Spleen (tissue), 11 donors: Measurements from ENCODE around the gene SH3RF3. TPM values are rescaled to one million over a fixed set of nuclear protein-coding genes. Genes with fewer than 3 reads are reported as not detected.
"Not testable (repeated sequence)": the region's sequence is repeated elsewhere in the genome, so short reads cannot be mapped to it uniquely, and the experiment has no call there.

Experiments
- DNase-seq: peaks from one replicate; pipeline ENCODE4 v3.0.0-alpha.2; 2020
- H3K27ac ChIP-seq, 8 donors: fragments of 200-600 bp; sonication (generic) in 7 of 8; 1 replicate in 4 of 8; 2 replicates in 4 of 8; pipeline versions ENCODE4 v1.5.0 to v1.8.0; 2016 to 2021; ENCODE audit warnings: inconsistent platforms in 4 of 8, mild to moderate bottlenecking in 4 of 8, moderate library complexity in 1 of 8
- H3K27me3 ChIP-seq, 7 donors: fragments of 200-600 bp; sonication (generic) in 6 of 7; replicated peaks in 1 of 7; 1 replicate in 4 of 7; 2 replicates in 3 of 7; pipeline versions ENCODE4 v1.5.0 to v1.8.0; 2016 to 2021; ENCODE audit warnings: inconsistent platforms in 3 of 7, mild to moderate bottlenecking in 1 of 7
- H3K36me3 ChIP-seq, 6 donors: fragments of 200-600 bp; sonication (generic) in 5 of 6; 1 replicate in 4 of 6; 2 replicates in 2 of 6; pipeline versions ENCODE4 v1.5.0 to v1.8.0; 2016 to 2021; ENCODE audit warnings: inconsistent platforms in 2 of 6
- H3K4me1 ChIP-seq, 6 donors: fragments of 200-600 bp; sonication (generic) in 5 of 6; 1 replicate in 3 of 6; 2 replicates in 3 of 6; pipeline versions ENCODE4 v1.5.0 to v1.8.0; 2016 to 2021; ENCODE audit warnings: inconsistent platforms in 3 of 6
- H3K4me3 ChIP-seq, 8 donors: fragments of 200-600 bp; sonication (generic) in 7 of 8; 1 replicate in 4 of 8; 2 replicates in 4 of 8; pipeline versions ENCODE4 v1.5.0 to v1.8.0; 2016 to 2021; ENCODE audit warnings: inconsistent platforms in 4 of 8, mild to moderate bottlenecking in 4 of 8, moderate library complexity in 2 of 8
- H3K9me3 ChIP-seq, 8 donors: fragments of 200-600 bp; sonication (generic) in 7 of 8; 1 replicate in 4 of 8; 2 replicates in 4 of 8; pipeline versions ENCODE4 v1.5.0 to v1.8.0; 2016 to 2021; ENCODE audit warnings: inconsistent platforms in 4 of 8
- POLR2A ChIP-seq, 3 donors: fragments of 450-650 bp; IDR thresholded peaks; one replicate each; pipeline ENCODE4 v1.5.1; 2017; ENCODE audit warnings: antibody characterized with exemption in 3 of 3, mild to moderate bottlenecking in 1 of 3
- POLR2AphosphoS5 ChIP-seq, 3 donors: sonication (generic); formaldehyde crosslinking; IDR thresholded peaks; one replicate each; pipeline ENCODE4 v1.5.1; 2017; ENCODE audit warnings: antibody characterized with exemption in 3 of 3
- WGBS, 5 donors: extraction: QIAGEN DNeasy Blood & Tissue Kit in 3 of 5; methylation state at CpG; one replicate each; pipeline versions ENCODE4 v1.1.5 to v1.1.7; 2013 to 2018; 5-methylcytosine and 5-hydroxymethylcytosine counted together
- intact Hi-C: fragments of 100-400 bp; cut with DNase I; formaldehyde crosslinking; loops from one replicate; pipeline ENCODE4 v1.15.0; 2023; ENCODE audit warnings: low total_unique reads
- polyA plus RNA-seq, 3 donors: library from polyadenylated mRNA; stranded (reverse); fragments of 200-250 nt; gene quantifications; one replicate each; pipeline ENCODE4 v1.2.1, GENCODE V29; 2013
- total RNA-seq, 7 donors: library from RNA; depleted of rRNA in 3 of 7; stranded (reverse); fragments of >200 nt in 3 of 7; fragmentation: NEBNext Ultra II Directional in 4 of 7; extraction: Animal tissue kit (Norgen Biotek cat#: 25700) in 4 of 7; gene quantifications; one replicate each; pipeline versions ENCODE4 v1.1.0 to v1.2.1, GENCODE V29; 2016 to 2021
- TF ChIP-seq, protein P1 (sequence below), 11 experiments: fragments of 200-600 bp in 7 of 11; fragments of 450-650 bp in 4 of 11; sonication (generic) in 4 of 11; IDR thresholded peaks in 8 of 11; conservative IDR thresholded peaks in 3 of 11; 1 replicate in 7 of 11; 2 replicates in 4 of 11; pipeline versions ENCODE4 v1.4.0 to v1.8.0; 2016 to 2021; ENCODE audit warnings: antibody characterized with exemption in 11 of 11, inconsistent platforms in 4 of 11, mild to moderate bottlenecking in 1 of 11
- donor health status: healthy with polysubstance abuse.
- donor health status: DM: no; HTN: no; CAD: no; lungs with moderate emphysema.
- donor health status: DM: no; HTN: no; CAD: no.
- donor health status: Bipolar disorder and iron deficiency.
- donor health status: healthy.
- donor health status: DM: no; HTN: no; CAD: no.
- donor health status: DM: yes; HTN: yes; CAD: no.

SH3RF3 gene
- total and polyA plus RNA-seq, 10 donors = 1.3 to 7.6 (median 4.7) TPM

DNA sequence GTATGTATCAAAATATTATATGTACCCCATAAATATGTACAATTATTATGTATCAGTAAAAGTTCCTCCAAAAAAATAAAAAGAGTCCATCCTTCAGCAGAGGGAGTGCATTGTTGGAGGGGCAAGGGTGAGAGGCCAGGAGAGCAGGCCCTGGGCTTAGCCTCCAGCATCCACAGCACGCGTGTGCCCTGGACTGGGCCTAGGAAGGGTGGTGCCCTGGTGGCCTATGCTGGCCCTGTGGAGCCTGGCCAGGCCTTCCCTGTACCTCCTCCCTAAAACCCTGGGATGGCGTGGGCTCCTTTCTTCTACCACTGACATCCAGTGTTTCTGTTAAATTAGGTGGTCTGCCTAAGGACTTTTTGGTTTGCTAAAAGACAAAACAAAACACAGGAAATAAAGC lies 93.4 kb downstream of the SH3RF3 start:
- H3K9me3 ChIP-seq = no peaks in the 10 kb centered on the region
- H3K27me3 ChIP-seq = peaks cover 0 to 14% (median 0%) of the 10 kb centered on the region in 7 donors
- intact Hi-C loops = no loop called here
- peaks cover 0 to 42% (median 20%) of the 10 kb centered on the region in 6 donors for H3K4me1 ChIP-seq
- H3K27ac ChIP-seq = no peak overlapping the region
- no peak overlapping the region for H3K4me3 ChIP-seq
- TF ChIP-seq, protein P1, sequence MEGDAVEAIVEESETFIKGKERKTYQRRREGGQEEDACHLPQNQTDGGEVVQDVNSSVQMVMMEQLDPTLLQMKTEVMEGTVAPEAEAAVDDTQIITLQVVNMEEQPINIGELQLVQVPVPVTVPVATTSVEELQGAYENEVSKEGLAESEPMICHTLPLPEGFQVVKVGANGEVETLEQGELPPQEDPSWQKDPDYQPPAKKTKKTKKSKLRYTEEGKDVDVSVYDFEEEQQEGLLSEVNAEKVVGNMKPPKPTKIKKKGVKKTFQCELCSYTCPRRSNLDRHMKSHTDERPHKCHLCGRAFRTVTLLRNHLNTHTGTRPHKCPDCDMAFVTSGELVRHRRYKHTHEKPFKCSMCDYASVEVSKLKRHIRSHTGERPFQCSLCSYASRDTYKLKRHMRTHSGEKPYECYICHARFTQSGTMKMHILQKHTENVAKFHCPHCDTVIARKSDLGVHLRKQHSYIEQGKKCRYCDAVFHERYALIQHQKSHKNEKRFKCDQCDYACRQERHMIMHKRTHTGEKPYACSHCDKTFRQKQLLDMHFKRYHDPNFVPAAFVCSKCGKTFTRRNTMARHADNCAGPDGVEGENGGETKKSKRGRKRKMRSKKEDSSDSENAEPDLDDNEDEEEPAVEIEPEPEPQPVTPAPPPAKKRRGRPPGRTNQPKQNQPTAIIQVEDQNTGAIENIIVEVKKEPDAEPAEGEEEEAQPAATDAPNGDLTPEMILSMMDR (IDR thresholded peaks at IDR 0.05 in 8 of 11, conservative IDR thresholded peaks at IDR 0.05 in 3 of 11) = no peak
- no peak for TF ChIP-seq POLR2AphosphoS5 (IDR thresholded peaks at IDR 0.05)
- no peak for TF ChIP-seq POLR2A (IDR thresholded peaks at IDR 0.05)
- no peak for DNase-seq
- no peaks in the 10 kb centered on the region for H3K36me3 ChIP-seq
- WGBS, 5 donors = 91 to 99% (median 96%) methylated on average over 3 of the region's 3 CpGs

DNA sequence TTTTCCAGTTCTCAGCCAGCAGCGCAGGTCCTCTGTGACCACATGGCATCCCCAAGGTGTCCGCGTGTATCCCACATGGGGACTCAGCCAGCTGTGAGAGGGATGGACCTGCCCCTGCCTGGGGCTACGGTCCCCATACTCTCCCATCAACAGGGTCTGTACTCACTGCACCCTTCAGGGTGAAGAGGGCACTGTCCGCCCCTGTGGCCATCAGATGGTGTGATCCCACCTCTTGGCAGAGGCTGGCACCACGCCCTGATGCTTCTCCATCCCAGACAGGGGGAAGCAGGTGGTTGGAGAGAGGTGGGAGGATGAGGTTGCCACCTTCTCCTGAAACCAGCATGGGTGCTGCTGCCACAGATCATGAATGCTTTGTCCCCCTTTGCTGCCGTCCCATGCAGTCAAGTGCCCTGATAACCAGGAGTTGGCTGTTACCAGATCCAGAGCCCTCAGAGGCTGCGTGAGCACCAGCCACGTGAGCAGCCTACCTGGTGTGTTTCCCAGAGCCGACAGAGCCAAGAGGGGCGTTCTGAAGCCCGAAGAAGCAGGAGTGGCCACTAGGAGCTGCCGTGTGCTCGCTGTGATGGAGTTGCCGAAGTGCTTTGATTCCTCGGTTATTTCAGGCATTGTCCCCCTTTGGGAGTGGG lies 93.9 kb downstream of the SH3RF3 start:
- H3K36me3 ChIP-seq = no peaks in the 10 kb centered on the region
- H3K9me3 ChIP-seq = no peaks in the 10 kb centered on the region
- peaks cover 0 to 36% (median 15%) of the 10 kb centered on the region in 6 donors for H3K4me1 ChIP-seq
- DNase-seq = no peak
- TF ChIP-seq, protein P1 (IDR thresholded peaks at IDR 0.05 in 8 of 11, conservative IDR thresholded peaks at IDR 0.05 in 3 of 11) = no peak
- no peak for TF ChIP-seq POLR2A (IDR thresholded peaks at IDR 0.05)
- TF ChIP-seq POLR2AphosphoS5 (IDR thresholded peaks at IDR 0.05) = no peak
- intact Hi-C loops = no loop called here
- H3K27ac ChIP-seq = no peak overlapping the region
- peaks cover 0 to 8% (median 0%) of the 10 kb centered on the region in 7 donors for H3K27me3 ChIP-seq
- no peak overlapping the region for H3K4me3 ChIP-seq
- WGBS, 5 donors = 89 to 97% (median 91%) methylated on average over 10 to 16 of the region's 16 CpGs

DNA sequence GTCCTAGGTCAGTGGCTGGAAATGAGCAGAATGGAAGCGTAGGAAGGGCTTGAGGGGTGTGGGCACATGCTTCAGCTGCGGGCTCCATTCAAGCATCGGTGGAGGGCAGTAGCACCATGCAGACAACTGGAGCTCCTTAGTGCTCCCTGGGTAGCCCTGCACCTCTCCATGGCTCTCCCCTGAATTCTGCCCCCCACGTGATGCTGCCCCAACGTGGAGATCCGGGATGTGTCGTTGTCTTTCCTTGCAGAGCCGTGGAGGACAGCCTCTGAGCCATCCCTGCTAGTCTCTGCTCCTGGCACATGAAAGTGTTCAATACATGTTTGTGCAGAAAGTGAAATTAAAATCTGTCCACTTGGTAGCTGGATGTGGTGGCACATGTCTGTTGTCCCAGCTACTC lies 94.5 kb downstream of the SH3RF3 start:
- intact Hi-C loops = no loop called here
- Histone ChIP-seq H3K27ac (peak overlapping the region in 1 of 8 donors; percentile 79), H3K36me3 (no peaks in the 10 kb centered on the region), H3K27me3 (peaks cover 0 to 5% (median 0%) of the 10 kb centered on the region in 7 donors), H3K4me3 (no peak overlapping the region), H3K4me1 (peaks cover 0 to 31% (median 9%) of the 10 kb centered on the region in 6 donors), H3K9me3 (no peaks in the 10 kb centered on the region)
- DNase-seq = no peak
- 94 to 97% (median 95%) methylated on average over 7 to 8 of the region's 8 CpGs for WGBS, 5 donors
- TF ChIP-seq POLR2AphosphoS5 (IDR thresholded peaks at IDR 0.05) (no peak), POLR2A (IDR thresholded peaks at IDR 0.05) (no peak)
- TF ChIP-seq, protein P1 (IDR thresholded peaks at IDR 0.05 in 8 of 11, conservative IDR thresholded peaks at IDR 0.05 in 3 of 11) = no peak

DNA sequence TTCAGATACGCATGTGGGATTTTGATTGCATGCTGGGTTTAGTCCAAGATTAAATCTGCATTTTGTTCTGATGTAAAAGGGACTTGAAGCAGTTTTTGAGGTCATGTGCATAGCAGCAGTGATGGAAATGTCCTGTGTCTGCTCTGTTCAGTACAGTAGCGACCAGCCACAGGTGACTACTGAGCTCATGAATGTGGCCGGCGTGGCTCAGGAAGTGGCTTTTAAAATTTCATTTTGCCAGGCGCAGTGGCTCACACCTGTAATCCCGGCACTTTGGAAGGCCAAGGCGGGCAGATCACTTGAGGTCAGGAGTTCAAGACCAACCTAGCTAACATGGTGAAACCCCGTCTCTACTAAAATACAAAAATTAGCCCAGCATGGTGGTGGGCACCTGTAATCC lies 95.3 kb downstream of the SH3RF3 start:
- H3K36me3 ChIP-seq, H3K27me3 ChIP-seq, intact Hi-C loops, DNase-seq, H3K9me3 ChIP-seq, H3K4me3 ChIP-seq: not testable (repeated sequence)
- Histone ChIP-seq H3K4me1 (peaks cover 0 to 28% (median 4%) of the 10 kb centered on the region in 6 donors), H3K27ac (peak overlapping the region in 6 of 8 donors; percentile 30 to 79 (median 51))
- 77 to 93% (median 84%) methylated on average over 5 to 8 of the region's 8 CpGs for WGBS, 5 donors
